WERI-Rb-1 (cell line): Measurements from ENCODE around the gene PLEKHA3.
"Not testable (repeated sequence)": the region's sequence is repeated elsewhere in the genome, so short reads cannot be mapped to it uniquely, and the experiment has no call there.

Experiments
- DNase-seq: peaks from one replicate; pipeline ENCODE4 v3.0.0-alpha.2; 2020
- H3K27ac ChIP-seq: fragments of 250-450 bp; sonication (Bioruptor Pico); 2 replicates; pipeline ENCODE4 v1.5.1; 2020; ENCODE audit warnings: mild to moderate bottlenecking, moderate library complexity
- H3K27me3 ChIP-seq: fragments of 250-450 bp; sonication (Bioruptor Pico); 2 replicates; pipeline ENCODE4 v1.5.1; 2021; ENCODE audit warnings: mild to moderate bottlenecking, low read depth, moderate library complexity; ENCODE audit not compliant: insufficient read depth, severe bottlenecking
- H3K36me3 ChIP-seq: fragments of 250-450 bp; sonication (Bioruptor Pico); 2 replicates; pipeline ENCODE4 v1.5.1; 2020; ENCODE audit warnings: mild to moderate bottlenecking, moderate library complexity
- H3K4me3 ChIP-seq: 2 replicates; pipeline ENCODE4 v1.5.1; 2011; ENCODE audit warnings: low read depth, mild to moderate bottlenecking, control low read depth, low read length
- H3K9me3 ChIP-seq: fragments of 250-450 bp; sonication (Bioruptor Pico); 2 replicates; pipeline ENCODE4 v1.5.1; 2021; ENCODE audit warnings: mild to moderate bottlenecking, moderate library complexity; ENCODE audit not compliant: severe bottlenecking
- TF ChIP-seq, protein P1 (sequence below): IDR thresholded peaks from 2 replicates; pipeline ENCODE4 v1.5.1; 2011; ENCODE audit warnings: low read depth, mild to moderate bottlenecking, control low read depth, inconsistent platforms, low read length

PLEKHA3 gene

DNA sequence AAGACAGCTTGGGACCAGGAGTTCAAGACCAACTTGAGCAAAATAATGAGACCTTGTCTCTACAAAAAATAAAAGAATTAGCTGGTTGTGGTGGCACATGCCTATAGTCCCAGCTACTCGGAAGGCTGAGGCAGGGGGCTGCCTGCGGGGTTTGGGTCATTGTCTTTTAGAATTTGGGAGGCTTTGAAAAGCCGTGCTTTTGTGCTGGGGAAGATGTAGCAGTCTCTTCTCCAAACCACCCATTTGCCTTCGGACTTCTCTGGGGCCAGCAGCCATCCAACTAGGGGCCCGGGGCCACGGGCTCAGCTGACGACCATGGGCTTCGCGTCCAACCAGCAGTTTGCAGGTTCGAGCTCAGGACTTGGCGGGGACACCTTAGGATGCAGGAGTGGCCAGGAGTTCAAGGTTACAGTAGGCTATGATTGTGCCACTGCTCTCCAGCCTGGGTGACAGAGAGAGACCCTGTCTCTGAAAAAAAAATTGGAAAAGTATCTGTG lies 22.8 kb upstream of the PLEKHA3 start:
- TF ChIP-seq, protein P1, sequence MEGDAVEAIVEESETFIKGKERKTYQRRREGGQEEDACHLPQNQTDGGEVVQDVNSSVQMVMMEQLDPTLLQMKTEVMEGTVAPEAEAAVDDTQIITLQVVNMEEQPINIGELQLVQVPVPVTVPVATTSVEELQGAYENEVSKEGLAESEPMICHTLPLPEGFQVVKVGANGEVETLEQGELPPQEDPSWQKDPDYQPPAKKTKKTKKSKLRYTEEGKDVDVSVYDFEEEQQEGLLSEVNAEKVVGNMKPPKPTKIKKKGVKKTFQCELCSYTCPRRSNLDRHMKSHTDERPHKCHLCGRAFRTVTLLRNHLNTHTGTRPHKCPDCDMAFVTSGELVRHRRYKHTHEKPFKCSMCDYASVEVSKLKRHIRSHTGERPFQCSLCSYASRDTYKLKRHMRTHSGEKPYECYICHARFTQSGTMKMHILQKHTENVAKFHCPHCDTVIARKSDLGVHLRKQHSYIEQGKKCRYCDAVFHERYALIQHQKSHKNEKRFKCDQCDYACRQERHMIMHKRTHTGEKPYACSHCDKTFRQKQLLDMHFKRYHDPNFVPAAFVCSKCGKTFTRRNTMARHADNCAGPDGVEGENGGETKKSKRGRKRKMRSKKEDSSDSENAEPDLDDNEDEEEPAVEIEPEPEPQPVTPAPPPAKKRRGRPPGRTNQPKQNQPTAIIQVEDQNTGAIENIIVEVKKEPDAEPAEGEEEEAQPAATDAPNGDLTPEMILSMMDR: no peak
- DNase-seq: no peak
- Histone ChIP-seq H3K27me3 (no peaks in the 10 kb centered on the region), H3K4me3 (no peak overlapping the region), H3K27ac (no peak overlapping the region), H3K9me3 (no peaks in the 10 kb centered on the region), H3K36me3 (no peaks in the 10 kb centered on the region)

- Histone ChIP-seq H3K27me3 (no peaks in the 10 kb centered on the region), H3K4me3 (no peak overlapping the region), H3K36me3 (peaks cover 31% of the 10 kb centered on the region), H3K27ac (no peak overlapping the region), H3K9me3 (no peaks in the 10 kb centered on the region)
- TF ChIP-seq, protein P1: no peak
- DNase-seq: no peak
Observed at GRCh38 chr2:178469219-178469849, 10.9 kb upstream of the PLEKHA3 start.

DNA sequence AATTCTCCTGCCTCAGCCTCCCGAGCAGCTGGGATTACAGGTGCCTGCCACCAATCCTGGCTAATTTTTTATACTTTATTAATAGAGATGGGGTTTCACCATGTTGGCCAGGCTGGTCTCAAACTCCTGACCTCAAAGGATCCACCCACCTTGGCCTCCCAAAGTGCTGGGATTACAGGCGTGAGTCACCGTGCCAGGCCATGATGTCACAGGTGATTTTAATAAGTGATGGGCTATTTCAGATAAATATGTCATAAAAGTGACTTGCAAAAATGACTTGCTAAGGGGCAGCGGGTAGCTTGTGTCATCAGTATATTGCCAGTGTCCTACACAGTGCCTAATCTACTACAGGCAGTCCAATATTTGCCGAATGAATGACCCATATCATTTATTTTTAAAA lies 8.9 kb upstream of the PLEKHA3 start:
- not testable (repeated sequence) for DNase-seq, H3K27me3 ChIP-seq, H3K9me3 ChIP-seq, H3K27ac ChIP-seq, H3K4me3 ChIP-seq
- peaks cover 20% of the 10 kb centered on the region for H3K36me3 ChIP-seq

DNA sequence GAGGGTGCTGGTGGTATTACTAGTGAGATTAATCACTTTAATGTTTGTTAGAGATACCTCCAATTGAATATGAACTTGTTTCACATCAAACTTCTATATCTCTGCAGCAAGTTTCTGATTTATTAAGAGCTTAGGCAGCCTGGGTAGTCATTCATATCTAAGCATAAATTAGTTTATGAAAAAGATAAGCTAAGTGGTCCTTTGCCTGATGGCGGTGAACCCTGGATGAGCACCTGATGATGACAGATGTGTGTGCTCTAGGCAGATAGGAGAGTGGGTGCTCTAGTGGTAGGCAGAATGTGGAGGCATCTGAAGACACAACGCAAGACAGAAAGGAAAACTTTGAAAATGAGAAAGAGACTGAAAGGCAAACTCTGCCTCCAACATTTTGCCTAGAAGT lies 6.9 kb upstream of the PLEKHA3 start:
- Histone ChIP-seq H3K27me3 (no peaks in the 10 kb centered on the region), H3K9me3 (no peaks in the 10 kb centered on the region), H3K4me3 (no peak overlapping the region), H3K27ac (no peak overlapping the region), H3K36me3 (peaks cover 11% of the 10 kb centered on the region)
- DNase-seq: no peak
- TF ChIP-seq, protein P1: no peak

- TF ChIP-seq, protein P1: no peak
- Histone ChIP-seq H3K27me3 (no peaks in the 10 kb centered on the region), H3K36me3 (peaks cover 11% of the 10 kb centered on the region), H3K9me3 (no peaks in the 10 kb centered on the region), H3K27ac (no peak overlapping the region), H3K4me3 (no peak overlapping the region)
- no peak for DNase-seq
Observed at GRCh38 chr2:178473931-178474330, 6.3 kb upstream of the PLEKHA3 start.

GRCh38 chr2:178474560-178474959 lies 5.7 kb upstream of the PLEKHA3 start:
- TF ChIP-seq, protein P1: no peak
- Histone ChIP-seq H3K27ac (no peak overlapping the region), H3K36me3 (peaks cover 5% of the 10 kb centered on the region), H3K27me3 (no peaks in the 10 kb centered on the region), H3K4me3 (no peak overlapping the region), H3K9me3 (no peaks in the 10 kb centered on the region)
- DNase-seq: no peak
